ENCODE results near the gene SFMBT2.

SFMBT2 gene

DNA sequence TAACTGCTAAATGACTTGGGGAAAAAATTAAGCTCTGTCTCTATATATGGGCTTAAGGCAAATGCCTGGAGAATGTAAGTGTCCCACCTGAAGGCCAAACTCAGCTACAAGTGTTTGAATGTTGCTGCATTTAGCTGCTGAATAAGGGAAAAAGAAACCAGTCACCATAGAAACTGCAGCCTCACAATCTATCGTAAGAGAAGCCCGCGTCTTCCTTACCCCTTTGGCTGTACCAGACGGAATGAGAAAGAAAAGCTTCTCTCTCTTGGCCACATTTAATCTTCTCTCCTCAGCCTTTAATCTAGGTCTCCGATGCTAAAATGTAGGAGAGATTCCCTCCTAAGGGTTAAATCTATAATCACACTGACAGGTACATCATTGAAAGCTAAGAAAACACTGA, 147.2 kb downstream of the SFMBT2 start:
- no peak for DNase-seq (ENCODE audit: low spot score)

- no peak for DNase-seq (ENCODE audit: low spot score)
Observed at GRCh38 chr10:7261351-7261750, 149.5 kb downstream of the SFMBT2 start.

- no peak for DNase-seq (ENCODE audit: low spot score)
Observed at GRCh38 chr10:7260912-7261311, 149.9 kb downstream of the SFMBT2 start.

DNA sequence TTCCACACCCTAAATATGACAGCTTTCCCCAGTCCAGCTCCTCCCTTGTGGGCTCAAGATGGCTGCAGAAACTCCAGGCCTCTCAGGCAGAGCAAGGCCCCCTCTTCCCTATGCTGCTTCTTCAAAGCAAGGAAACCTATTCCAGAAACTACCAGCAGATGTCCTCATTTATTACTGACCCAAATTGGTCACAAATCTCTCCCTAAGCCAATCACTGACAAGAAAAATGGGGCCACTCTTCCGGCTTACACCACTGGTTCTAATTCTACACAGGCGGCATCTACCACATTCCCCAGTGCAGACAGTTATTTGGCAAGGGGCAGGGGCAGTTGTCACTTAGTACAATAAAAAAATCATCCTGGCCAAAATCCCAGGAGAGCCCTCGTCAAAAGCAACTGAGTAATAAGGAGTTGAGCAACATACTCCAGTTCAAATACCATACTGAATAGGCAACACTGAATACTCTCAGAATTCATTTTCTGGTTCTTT, 150.4 kb downstream of the SFMBT2 start:
- DNase-seq (ENCODE audit: low spot score): peak; percentile 85

GRCh38 chr10:7258948-7259523, 151.8 kb downstream of the SFMBT2 start:
- no peak for DNase-seq (ENCODE audit: low spot score)

DNA sequence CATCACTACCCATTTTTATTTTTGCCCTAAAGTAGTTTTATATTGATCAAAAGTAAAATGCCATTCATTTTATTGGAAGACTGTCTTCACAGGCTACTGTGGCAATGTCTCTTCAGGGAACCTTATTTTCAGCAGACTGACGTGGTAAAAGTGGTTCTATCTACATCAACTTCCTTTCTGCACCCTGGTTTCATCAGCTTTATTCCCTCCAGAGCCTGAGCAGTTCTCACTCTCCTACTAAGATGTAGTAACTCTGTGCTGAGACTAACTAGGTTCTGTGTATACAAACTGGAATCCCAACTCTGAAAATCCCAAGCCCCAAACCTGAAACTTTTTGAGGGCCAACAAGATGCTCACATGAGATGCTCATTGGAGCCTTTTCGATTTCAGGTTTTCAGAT, 155.3 kb downstream of the SFMBT2 start:
- no peak for DNase-seq (ENCODE audit: low spot score)

DNA sequence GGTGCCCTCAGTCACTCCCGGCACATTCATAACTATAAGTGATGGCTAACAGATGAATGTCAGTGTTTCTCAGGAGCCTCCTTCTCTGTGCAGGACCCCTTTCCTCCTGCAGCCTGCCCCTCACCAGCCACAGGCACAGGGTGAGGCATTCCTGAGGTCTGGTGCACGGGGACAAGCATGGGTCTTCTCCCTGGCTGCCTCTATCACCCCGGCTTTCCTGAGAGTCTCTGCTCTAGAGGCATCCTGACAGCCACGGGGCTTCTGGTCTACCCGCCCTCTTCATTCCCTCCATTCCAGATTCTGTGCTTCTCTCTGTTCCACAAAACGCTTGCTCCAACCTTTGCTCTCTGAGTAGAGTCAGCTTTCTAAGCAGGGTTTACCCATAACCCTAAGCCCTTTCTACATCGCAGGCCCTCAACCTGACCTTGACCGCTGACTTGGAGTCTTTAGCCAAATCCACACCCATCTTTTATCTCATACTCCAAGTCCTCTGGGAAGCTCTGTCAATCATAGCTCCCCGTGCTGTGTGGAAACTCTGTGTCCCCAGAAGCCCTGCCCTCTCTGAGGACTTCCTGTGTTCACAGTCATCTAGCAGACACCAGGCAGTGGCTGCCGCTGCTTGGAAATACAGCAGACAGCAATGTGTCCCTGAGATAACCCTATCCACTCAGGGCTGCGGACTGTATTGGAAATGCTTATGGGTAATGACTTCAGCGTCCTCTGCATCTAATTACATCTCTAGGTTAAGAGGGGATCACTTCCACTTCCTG, 159.0 kb downstream of the SFMBT2 start:
- no peak for DNase-seq (ENCODE audit: low spot score)

DNA sequence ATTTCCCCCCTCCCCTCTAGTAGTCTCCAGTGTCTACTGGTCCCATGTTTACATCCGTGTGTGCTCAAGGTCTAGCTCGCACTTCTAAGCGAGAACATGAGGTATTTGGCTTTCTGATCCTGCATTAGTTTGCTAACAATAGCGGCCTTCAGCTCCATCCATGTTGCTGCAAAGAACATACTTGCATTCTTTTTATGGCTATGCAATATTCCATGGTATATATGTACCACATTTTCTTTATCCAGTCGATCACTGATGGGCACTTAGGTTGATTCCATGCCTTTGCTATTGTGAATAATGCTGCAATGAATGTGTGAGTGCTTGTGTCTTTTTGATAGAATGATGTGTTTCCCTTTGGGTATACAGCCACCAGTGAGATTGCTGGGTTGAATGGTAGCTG, 160.6 kb downstream of the SFMBT2 start:
- no peak for DNase-seq (ENCODE audit: low spot score)

GRCh38 chr10:7248585-7249164, 162.2 kb downstream of the SFMBT2 start:
- DNase-seq (ENCODE audit: low spot score): peak; percentile 28

- DNase-seq (ENCODE audit: low spot score): no peak
Observed at GRCh38 chr10:7248148-7248547, 162.7 kb downstream of the SFMBT2 start.

GRCh38 chr10:7245505-7245904, 165.3 kb downstream of the SFMBT2 start:
- DNase-seq (ENCODE audit: low spot score): no peak

DNA sequence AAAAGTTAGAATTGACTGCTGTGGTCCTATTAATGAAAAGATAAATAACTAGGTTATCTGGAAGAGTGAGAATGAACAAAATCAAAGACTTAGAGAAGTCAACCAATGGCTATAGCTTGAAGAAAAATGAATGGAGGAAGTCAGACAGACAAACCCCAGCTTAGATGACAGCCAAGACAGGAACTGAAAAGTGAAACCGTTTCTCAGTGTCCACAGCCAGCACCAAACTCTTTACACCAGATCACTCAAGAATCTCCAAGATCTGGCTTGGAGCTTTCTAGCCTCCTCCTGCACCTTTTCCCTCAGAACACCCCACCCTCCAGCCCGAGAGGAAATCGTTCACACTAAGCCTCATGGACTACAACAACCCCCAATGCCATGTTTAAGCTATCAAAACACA, 167.0 kb downstream of the SFMBT2 start:
- DNase-seq (ENCODE audit: low spot score): no peak

GRCh38 chr10:7243139-7243538, 167.7 kb downstream of the SFMBT2 start:
- no peak for DNase-seq (ENCODE audit: low spot score)

- DNase-seq (ENCODE audit: low spot score): no peak
Observed at GRCh38 chr10:7239312-7239985, 171.4 kb downstream of the SFMBT2 start.

GRCh38 chr10:7235376-7235775, 175.5 kb downstream of the SFMBT2 start:
- DNase-seq (ENCODE audit: low spot score): no peak

DNA sequence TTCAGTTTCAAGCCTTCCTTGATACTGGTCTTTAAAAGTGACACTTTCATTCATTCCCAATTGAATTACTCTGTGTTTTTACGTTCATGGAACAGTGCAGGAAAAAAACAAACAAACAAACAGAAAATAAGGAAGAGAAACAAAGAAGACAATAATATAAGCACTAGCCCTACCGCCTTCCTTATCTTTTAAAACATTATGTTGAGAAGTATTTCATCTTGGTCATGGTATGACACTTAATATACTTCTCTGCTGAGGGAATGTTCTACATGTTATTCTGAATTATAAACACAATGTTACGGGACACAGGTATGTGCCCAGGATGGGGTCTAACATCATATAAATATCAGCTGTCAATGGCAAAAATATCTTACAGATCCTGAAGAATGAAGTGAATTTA, 176.7 kb downstream of the SFMBT2 start:
- DNase-seq (ENCODE audit: low spot score): no peak

GRCh38 chr10:7233259-7233991, 177.4 kb downstream of the SFMBT2 start:
- no peak for DNase-seq (ENCODE audit: low spot score)

GRCh38 chr10:7231509-7232414, 179.1 kb downstream of the SFMBT2 start:
- no peak for DNase-seq (ENCODE audit: low spot score)

DNA sequence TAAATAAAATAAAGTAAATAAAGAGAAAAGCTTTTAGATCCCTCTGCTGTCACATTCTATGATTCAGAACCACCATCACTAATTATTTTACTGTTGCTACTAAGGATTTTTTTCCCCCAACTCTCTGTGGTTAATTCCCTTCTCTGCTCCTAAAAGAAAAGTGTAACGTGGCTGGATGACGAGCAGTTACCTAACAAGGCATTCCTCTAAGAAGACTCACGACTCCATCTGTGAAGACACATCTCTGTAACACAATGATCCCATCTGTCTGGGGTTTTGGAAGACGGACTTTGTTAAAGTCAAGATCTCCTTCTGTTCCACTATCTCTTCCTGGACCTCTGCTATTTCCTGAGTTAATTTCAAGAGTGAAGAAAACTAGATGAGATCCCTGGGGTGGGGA, 179.9 kb downstream of the SFMBT2 start:
- no peak for DNase-seq (ENCODE audit: low spot score)

- DNase-seq (ENCODE audit: low spot score): no peak
Observed at GRCh38 chr10:7230036-7230435, 180.8 kb downstream of the SFMBT2 start.

DNA sequence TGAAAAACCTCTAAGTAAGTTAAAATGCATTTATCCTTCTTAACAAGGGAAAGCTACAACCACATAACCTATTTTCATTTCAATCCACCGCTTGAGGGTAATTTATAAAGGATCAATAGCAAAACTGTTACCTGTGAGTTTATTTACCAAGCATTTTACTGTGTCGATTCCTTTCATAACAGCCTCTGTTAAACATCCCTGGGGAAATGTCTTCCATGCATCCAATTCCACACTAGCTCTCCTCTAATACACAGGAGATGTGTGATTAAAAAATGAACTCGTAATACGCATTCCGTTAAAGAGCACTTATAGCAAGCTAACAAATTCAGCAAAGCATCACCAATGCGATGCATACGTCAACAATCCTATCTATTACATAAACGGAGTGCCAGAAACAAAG, 185.7 kb downstream of the SFMBT2 start:
- DNase-seq (ENCODE audit: low spot score): no peak

Data from cerebellar cortex (tissue), 1 donor.